ENCODE measurements around the gene RHBG. TPM values are rescaled to one million over a fixed set of nuclear protein-coding genes. Genes with fewer than 3 reads are reported as not detected.

RHBG gene
- total and polyA plus RNA-seq, 4 donors, result 0.25 to 6.4 (median 2.3) TPM

- WGBS, result 51% methylated on average over 7 of the region's 7 CpGs
Measured at GRCh38 chr1:156423422-156424352, 54.7 kb downstream of the RHBG start.

DNA sequence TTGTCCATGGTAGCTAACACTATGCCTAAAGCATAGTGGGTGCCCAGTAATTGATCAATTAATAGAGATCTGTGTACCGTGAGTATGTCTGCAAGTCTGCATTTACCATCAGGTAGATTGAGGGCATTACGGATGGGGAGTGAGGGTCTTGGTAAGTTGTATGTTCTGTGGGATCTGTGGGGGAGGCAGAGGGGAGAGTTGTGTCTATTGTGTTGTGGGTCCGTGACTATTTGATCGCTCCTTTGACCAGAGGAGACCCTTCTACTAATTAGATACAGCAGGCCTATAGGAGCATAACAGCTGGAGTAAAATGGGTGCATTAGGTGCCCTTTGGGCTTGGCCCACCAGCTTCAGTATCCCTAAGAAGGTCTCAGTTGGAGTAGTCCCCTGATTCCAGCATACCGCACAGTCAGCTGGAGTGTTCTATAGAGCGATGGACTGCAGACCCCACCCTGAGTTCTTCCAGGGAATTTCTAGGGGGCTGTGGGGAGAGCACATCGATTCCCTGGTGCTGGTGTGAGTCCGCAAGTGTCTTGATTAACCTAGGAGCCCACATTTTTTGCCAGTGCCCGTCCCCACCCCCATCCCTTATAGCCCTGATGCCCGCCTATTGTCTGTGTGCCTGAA is 55.9 kb downstream of the RHBG start:
- 75% methylated on average over 10 of the region's 10 CpGs for WGBS
- no peak for DNase-seq (ENCODE audit: low spot score)
- H3K36me3 ChIP-seq (ENCODE audit: control insufficient read depth in 4 of 4, insufficient read depth in 3 of 4, low read depth in 1 of 4, low read length in 3 of 4), result no peaks in the 10 kb centered on the region
- H3K4me1 ChIP-seq (ENCODE audit: control insufficient read depth in 4 of 4, insufficient read depth in 4 of 4, low read length in 3 of 4), result peaks cover 7 to 17% (median 14%) of the 10 kb centered on the region in 4 donors
- peaks cover 4 to 21% (median 15%) of the 10 kb centered on the region in 4 donors for H3K27me3 ChIP-seq (ENCODE audit: control insufficient read depth in 4 of 4, insufficient read depth in 4 of 4, low read length in 3 of 4)
- H3K9me3 ChIP-seq (ENCODE audit: control insufficient read depth in 4 of 4, low read length in 3 of 4), result no peaks in the 10 kb centered on the region
- H3K9ac ChIP-seq (ENCODE audit: low read depth in 1 of 2, low read length in 2 of 2), result no peak overlapping the region
- H3K27ac ChIP-seq (ENCODE audit: low read depth in 1 of 2, low read length in 2 of 2), result no peak overlapping the region
- TF ChIP-seq, protein P1, sequence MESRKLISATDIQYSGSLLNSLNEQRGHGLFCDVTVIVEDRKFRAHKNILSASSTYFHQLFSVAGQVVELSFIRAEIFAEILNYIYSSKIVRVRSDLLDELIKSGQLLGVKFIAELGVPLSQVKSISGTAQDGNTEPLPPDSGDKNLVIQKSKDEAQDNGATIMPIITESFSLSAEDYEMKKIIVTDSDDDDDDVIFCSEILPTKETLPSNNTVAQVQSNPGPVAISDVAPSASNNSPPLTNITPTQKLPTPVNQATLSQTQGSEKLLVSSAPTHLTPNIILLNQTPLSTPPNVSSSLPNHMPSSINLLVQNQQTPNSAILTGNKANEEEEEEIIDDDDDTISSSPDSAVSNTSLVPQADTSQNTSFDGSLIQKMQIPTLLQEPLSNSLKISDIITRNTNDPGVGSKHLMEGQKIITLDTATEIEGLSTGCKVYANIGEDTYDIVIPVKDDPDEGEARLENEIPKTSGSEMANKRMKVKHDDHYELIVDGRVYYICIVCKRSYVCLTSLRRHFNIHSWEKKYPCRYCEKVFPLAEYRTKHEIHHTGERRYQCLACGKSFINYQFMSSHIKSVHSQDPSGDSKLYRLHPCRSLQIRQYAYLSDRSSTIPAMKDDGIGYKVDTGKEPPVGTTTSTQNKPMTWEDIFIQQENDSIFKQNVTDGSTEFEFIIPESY (IDR thresholded peaks at IDR 0.05), result no peak
- H3K4me3 ChIP-seq (ENCODE audit: low read depth in 1 of 3, low read length in 3 of 3), result no peak overlapping the region

More at GRCh38 chr1:156423422-156424352, 54.7 kb downstream of the RHBG start:
- Histone ChIP-seq H3K4me3 (ENCODE audit: low read depth in 1 of 3, low read length in 3 of 3) (no peak overlapping the region), H3K36me3 (ENCODE audit: control insufficient read depth in 4 of 4, insufficient read depth in 3 of 4, low read depth in 1 of 4, low read length in 3 of 4) (no peaks in the 10 kb centered on the region), H3K9ac (ENCODE audit: low read depth in 1 of 2, low read length in 2 of 2) (no peak overlapping the region), H3K27ac (ENCODE audit: low read depth in 1 of 2, low read length in 2 of 2) (no peak overlapping the region), H3K9me3 (ENCODE audit: control insufficient read depth in 4 of 4, low read length in 3 of 4) (no peaks in the 10 kb centered on the region), H3K4me1 (ENCODE audit: control insufficient read depth in 4 of 4, insufficient read depth in 4 of 4, low read length in 3 of 4) (peaks cover 7 to 17% (median 14%) of the 10 kb centered on the region in 4 donors), H3K27me3 (ENCODE audit: control insufficient read depth in 4 of 4, insufficient read depth in 4 of 4, low read length in 3 of 4) (peaks cover 4 to 20% (median 13%) of the 10 kb centered on the region in 4 donors)
- TF ChIP-seq SP1 (IDR thresholded peaks at IDR 0.05) (no peak), FOXA2 (IDR thresholded peaks at IDR 0.05) (no peak), NR2F2 (IDR thresholded peaks at IDR 0.05) (no peak)
- TF ChIP-seq, protein P2, sequence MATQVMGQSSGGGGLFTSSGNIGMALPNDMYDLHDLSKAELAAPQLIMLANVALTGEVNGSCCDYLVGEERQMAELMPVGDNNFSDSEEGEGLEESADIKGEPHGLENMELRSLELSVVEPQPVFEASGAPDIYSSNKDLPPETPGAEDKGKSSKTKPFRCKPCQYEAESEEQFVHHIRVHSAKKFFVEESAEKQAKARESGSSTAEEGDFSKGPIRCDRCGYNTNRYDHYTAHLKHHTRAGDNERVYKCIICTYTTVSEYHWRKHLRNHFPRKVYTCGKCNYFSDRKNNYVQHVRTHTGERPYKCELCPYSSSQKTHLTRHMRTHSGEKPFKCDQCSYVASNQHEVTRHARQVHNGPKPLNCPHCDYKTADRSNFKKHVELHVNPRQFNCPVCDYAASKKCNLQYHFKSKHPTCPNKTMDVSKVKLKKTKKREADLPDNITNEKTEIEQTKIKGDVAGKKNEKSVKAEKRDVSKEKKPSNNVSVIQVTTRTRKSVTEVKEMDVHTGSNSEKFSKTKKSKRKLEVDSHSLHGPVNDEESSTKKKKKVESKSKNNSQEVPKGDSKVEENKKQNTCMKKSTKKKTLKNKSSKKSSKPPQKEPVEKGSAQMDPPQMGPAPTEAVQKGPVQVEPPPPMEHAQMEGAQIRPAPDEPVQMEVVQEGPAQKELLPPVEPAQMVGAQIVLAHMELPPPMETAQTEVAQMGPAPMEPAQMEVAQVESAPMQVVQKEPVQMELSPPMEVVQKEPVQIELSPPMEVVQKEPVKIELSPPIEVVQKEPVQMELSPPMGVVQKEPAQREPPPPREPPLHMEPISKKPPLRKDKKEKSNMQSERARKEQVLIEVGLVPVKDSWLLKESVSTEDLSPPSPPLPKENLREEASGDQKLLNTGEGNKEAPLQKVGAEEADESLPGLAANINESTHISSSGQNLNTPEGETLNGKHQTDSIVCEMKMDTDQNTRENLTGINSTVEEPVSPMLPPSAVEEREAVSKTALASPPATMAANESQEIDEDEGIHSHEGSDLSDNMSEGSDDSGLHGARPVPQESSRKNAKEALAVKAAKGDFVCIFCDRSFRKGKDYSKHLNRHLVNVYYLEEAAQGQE (IDR thresholded peaks at IDR 0.05), result no peak
- DNase-seq (ENCODE audit: low spot score), result no peak

- H3K9ac ChIP-seq (ENCODE audit: low read depth in 1 of 2, low read length in 2 of 2), result no peak overlapping the region
- H3K27me3 ChIP-seq (ENCODE audit: control insufficient read depth in 4 of 4, insufficient read depth in 4 of 4, low read length in 3 of 4), result peaks cover 4 to 18% (median 14%) of the 10 kb centered on the region in 4 donors
- no peak for DNase-seq (ENCODE audit: low spot score)
- no peaks in the 10 kb centered on the region for H3K9me3 ChIP-seq (ENCODE audit: control insufficient read depth in 4 of 4, low read length in 3 of 4)
- H3K4me1 ChIP-seq (ENCODE audit: control insufficient read depth in 4 of 4, insufficient read depth in 4 of 4, low read length in 3 of 4), result peaks cover 5 to 9% (median 6%) of the 10 kb centered on the region in 4 donors
- H3K36me3 ChIP-seq (ENCODE audit: control insufficient read depth in 4 of 4, insufficient read depth in 3 of 4, low read depth in 1 of 4, low read length in 3 of 4), result no peaks in the 10 kb centered on the region
- H3K4me3 ChIP-seq (ENCODE audit: low read depth in 1 of 3, low read length in 3 of 3), result no peak overlapping the region
- H3K27ac ChIP-seq (ENCODE audit: low read depth in 1 of 2, low read length in 2 of 2), result no peak overlapping the region
- WGBS, result 90% methylated on average over 7 of the region's 7 CpGs
- TF ChIP-seq EGR1 (IDR thresholded peaks at IDR 0.05; ENCODE audit: low read depth in 2 of 2) (no peak), FOXA1 (IDR thresholded peaks at IDR 0.05) (no peak), RAD21 (IDR thresholded peaks at IDR 0.05) (no peak), GABPA (IDR thresholded peaks at IDR 0.05 in 1 of 2, conservative IDR thresholded peaks at IDR 0.05 in 1 of 2) (no peak), HNF4G (IDR thresholded peaks at IDR 0.05) (no peak), FOXA2 (IDR thresholded peaks at IDR 0.05) (no peak), NR2F2 (IDR thresholded peaks at IDR 0.05) (no peak), TAF1 (conservative IDR thresholded peaks at IDR 0.05) (no peak), YY1 (IDR thresholded peaks at IDR 0.05) (no peak), RXRA (IDR thresholded peaks at IDR 0.05) (no peak), MAX (IDR thresholded peaks at IDR 0.05) (no peak), JUND (IDR thresholded peaks at IDR 0.05) (no peak), HNF4A (conservative IDR thresholded peaks at IDR 0.05) (no peak)
- TF ChIP-seq, protein P3, sequence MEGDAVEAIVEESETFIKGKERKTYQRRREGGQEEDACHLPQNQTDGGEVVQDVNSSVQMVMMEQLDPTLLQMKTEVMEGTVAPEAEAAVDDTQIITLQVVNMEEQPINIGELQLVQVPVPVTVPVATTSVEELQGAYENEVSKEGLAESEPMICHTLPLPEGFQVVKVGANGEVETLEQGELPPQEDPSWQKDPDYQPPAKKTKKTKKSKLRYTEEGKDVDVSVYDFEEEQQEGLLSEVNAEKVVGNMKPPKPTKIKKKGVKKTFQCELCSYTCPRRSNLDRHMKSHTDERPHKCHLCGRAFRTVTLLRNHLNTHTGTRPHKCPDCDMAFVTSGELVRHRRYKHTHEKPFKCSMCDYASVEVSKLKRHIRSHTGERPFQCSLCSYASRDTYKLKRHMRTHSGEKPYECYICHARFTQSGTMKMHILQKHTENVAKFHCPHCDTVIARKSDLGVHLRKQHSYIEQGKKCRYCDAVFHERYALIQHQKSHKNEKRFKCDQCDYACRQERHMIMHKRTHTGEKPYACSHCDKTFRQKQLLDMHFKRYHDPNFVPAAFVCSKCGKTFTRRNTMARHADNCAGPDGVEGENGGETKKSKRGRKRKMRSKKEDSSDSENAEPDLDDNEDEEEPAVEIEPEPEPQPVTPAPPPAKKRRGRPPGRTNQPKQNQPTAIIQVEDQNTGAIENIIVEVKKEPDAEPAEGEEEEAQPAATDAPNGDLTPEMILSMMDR (IDR thresholded peaks at IDR 0.05; ENCODE audit: low read depth, low read length, missing input control), result no peak
- TF ChIP-seq, protein P4, sequence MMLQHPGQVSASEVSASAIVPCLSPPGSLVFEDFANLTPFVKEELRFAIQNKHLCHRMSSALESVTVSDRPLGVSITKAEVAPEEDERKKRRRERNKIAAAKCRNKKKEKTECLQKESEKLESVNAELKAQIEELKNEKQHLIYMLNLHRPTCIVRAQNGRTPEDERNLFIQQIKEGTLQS (IDR thresholded peaks at IDR 0.05), result no peak
Measured at GRCh38 chr1:156425943-156426342, 56.9 kb downstream of the RHBG start.
